ENCODE data around the gene NTF3. TPM values are rescaled to one million over a fixed set of nuclear protein-coding genes. Genes with fewer than 3 reads are reported as not detected.

The NTF3 gene
- total RNA-seq, 1 experiment from 2014 or later = not detected

DNA sequence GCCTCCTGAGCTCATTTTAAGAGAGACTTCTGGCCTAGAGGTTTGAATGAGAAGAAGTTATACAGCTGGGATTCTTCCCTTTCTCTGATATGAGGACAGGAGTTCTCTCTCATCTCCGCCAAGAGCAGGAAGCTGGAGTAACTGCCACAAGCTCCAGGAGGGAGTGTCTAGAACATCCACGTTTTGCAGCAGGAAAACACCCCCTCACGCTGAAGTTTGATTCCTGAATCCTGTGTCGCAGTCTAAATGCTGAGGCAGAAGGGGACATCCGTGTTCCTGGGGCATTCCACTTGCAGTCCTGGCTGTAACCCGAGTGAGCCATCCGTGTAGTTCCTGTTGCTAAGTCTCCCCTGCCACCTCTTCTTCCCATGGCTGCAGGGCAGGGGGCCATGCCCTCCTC, 38.3 kb downstream of the NTF3 start:
- POLR2A ChIA-PET = no interaction called here
- BruUV-seq (replicated peaks) = no TSS peak
- intact Hi-C loops (cut with micrococcal nuclease) = no loop called here
- Histone ChIP-seq H4K20me1 (ENCODE audit: insufficient read depth) (no peaks in the 10 kb centered on the region), H3K4me3 (replicated peaks in 1 of 2; ENCODE audit: low read depth in 1 of 2, low read length in 2 of 2) (no peak overlapping the region), H3K9me3 (ENCODE audit: control insufficient read depth in 1 of 2, insufficient read depth in 1 of 2, low read depth in 1 of 2, low read length in 2 of 2) (no peaks in the 10 kb centered on the region), H3K27ac (ENCODE audit: low read depth, low read length) (no peak overlapping the region), H2AFZ (ENCODE audit: low read depth, low read length, poor library complexity, severe bottlenecking) (no peak overlapping the region), H3K9ac (ENCODE audit: low read length) (no peak overlapping the region), H3K4me2 (ENCODE audit: low read length) (no peak overlapping the region), H3K36me3 (ENCODE audit: control insufficient read depth in 1 of 2, insufficient read depth in 2 of 2, low read length in 2 of 2) (no peaks in the 10 kb centered on the region), H3K79me2 (ENCODE audit: insufficient read depth, low read length) (no peaks in the 10 kb centered on the region), H3K9me2 (ENCODE audit: insufficient read depth) (no peaks in the 10 kb centered on the region), H3K4me1 (ENCODE audit: control insufficient read depth in 1 of 2, insufficient read depth in 2 of 2, low read length in 2 of 2) (no peaks in the 10 kb centered on the region), H3K27me3 (ENCODE audit: insufficient read depth, low read length) (peaks cover 71% of the 10 kb centered on the region)
- RAD21 ChIA-PET (ENCODE audit: low non-redundant PET in 1 of 2, low total read pairs in 2 of 2, uncharacterized antibody in 2 of 2, unreplicated experiment in 2 of 2) = no interaction called here
- ATAC-seq (no peak), DNase-seq (ENCODE audit: low read depth, low spot score) (no peak)
- CTCF ChIA-PET = no interaction called here
- TF ChIP-seq ZNF274 (IDR thresholded peaks at IDR 0.05; ENCODE audit: low read depth, low read length) = no peak
- no peak for TF ChIP-seq CEBPB (IDR thresholded peaks at IDR 0.05; ENCODE audit: low read depth)
- no peak for TF ChIP-seq YY1 (IDR thresholded peaks at IDR 0.05; ENCODE audit: extremely low read depth, insufficient replicate concordance, low read depth, low read length)
- no peak for TF ChIP-seq REST (IDR thresholded peaks at IDR 0.05; ENCODE audit: low read depth)
- TF ChIP-seq ZBTB33 (IDR thresholded peaks at IDR 0.05; ENCODE audit: extremely low read depth, insufficient replicate concordance, low read length) = no peak
- no peak for TF ChIP-seq TCF7L2 (IDR thresholded peaks at IDR 0.05; ENCODE audit: borderline replicate concordance, extremely low read depth, insufficient read depth, insufficient read length)
- no peak for TF ChIP-seq RAD21 (IDR thresholded peaks at IDR 0.05; ENCODE audit: low read depth)
- no peak for TF ChIP-seq SIN3A (IDR thresholded peaks at IDR 0.05; ENCODE audit: low read depth)
- no peak for TF ChIP-seq POLR2A (IDR thresholded peaks at IDR 0.05; ENCODE audit: borderline replicate concordance, extremely low read depth, insufficient read depth, insufficient read length)
- no peak for TF ChIP-seq SP1 (IDR thresholded peaks at IDR 0.05; ENCODE audit: low read depth)
